CD4-positive, alpha-beta T cell treated with Interferon alpha-2 for 1 hour (primary cell): ENCODE measurements around the gene KRTAP9-8.
"Not testable (repeated sequence)": the region's sequence is repeated elsewhere in the genome, so short reads cannot be mapped to it uniquely, and the experiment has no call there.

Experiments
- DNase-seq, 2 donors: peaks; one replicate each; pipeline ENCODE4 v3.0.0-alpha.2; 2020 to 2022

The KRTAP9-8 gene

DNA sequence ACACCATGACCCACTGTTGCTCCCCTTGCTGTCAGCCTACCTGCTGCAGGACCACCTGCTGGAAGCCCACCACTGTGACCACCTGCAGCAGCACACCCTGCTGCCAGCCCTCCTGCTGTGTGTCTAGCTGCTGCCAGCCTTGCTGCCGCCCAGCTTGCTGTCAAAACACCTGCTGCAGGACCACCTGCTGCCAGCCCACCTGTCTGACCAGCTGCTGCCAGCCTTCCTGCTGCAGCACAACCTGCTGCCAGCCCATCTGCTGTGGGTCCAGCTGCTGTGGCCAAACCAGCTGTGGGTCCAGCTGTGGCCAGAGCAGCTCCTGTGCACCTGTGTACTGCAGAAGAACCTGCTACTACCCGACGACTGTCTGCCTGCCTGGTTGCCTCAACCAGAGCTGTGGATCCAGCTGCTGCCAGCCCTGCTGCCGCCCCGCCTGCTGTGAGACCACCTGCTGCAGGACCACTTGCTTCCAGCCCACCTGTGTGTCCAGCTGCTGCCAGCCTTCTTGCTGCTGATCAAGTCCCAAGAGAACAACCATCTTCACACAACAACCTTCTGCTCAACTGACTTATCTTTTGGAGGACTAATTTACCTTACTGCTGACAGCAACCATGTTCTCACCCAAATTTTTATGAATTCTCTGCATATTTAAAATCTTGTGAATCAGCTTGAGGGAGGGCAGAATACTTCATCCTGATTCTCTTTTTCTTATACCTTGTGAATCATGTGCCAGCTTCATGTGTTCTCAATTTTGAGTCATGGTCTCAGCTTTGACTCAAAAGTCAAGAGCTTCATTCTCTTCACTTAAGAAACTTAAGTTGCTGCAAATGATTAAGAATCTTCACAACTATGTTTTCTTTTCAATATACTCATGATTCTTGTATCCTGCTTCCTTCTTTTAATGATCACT is 17.8 kb downstream of the KRTAP9-8 start, which contains the start of gene KRTAP9-9:
KRTAP9-9 (plus strand) TSS at position 4 of the 910 bp plus-strand sequence.
- DNase-seq, result not testable (repeated sequence)

DNA sequence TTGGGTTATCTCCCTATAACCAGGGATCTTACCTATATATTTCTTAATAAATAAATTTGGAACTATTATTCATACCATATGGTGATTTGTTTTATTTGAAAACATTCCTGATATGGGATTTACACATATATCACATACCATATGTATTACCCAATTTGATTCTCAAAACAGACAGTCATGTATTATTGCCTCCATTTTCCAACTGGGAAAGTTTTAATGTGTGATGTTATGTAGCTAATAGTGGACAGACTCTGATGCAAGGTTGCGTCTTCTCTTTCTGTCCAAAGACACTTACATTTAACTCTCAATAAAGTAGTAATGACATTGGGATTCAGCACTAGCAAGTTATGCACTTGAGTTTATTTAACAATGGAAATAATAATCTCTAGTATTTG is 18.5 kb downstream of the KRTAP9-8 start:
- DNase-seq, result no peak

DNA sequence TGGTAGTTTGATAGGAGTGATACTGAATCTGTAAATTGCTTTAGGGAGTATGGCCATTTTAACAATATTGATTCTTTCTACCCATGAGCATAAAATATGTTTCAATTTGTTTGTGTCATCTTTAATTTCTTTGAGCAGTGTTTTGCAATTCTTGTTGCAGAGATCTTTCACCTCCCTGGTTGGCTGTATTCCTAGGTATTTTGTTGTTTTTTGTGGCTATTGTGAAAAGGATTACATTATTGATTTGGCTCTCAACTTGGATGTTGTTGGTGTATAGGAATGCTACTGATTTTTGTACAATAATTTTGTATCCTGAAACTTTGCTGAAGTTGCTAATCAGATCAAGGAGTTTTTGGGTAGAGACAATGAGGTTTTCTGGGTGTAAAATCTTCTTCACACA is 20.6 kb downstream of the KRTAP9-8 start:
- DNase-seq, result no peak

DNA sequence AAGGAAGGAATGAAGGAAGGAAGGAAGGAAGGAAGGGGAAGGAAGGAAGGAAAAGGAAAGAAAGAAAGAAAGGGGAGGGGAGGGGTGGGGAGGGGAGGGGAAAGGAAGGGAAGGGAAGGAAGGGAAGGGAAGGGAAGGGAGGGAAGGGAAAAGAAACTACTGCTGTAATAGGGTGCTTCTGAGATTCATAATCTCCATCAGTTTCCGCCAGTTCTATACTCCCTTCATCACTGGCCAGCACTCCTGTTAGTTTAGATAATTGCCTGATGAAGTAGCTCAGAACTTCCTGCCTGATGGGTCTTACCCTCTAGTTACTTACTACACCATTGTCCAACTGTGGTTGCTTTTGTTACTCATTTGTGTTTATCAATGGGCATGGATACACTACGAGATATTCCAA is 25.4 kb downstream of the KRTAP9-8 start:
- DNase-seq, result no peak

DNA sequence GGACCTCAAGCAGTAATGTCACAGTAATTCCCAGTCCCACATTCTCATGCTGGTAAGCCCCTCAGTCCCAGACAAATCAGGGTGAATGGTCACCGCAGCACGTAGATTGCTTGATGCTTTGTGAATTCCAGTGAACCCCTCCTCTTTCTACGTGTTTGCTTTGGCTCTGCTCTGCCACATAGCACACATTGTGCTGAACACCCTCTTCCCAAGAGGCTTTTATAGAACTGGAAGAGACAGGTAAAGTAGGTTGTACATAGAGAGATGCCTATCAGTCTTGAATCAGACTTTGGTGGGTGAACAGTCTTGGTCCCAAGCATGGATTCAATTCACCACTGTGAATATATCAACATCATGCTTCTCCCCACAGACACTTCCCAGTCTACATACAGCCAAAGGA is 26.8 kb downstream of the KRTAP9-8 start:
- DNase-seq, result no peak

DNA sequence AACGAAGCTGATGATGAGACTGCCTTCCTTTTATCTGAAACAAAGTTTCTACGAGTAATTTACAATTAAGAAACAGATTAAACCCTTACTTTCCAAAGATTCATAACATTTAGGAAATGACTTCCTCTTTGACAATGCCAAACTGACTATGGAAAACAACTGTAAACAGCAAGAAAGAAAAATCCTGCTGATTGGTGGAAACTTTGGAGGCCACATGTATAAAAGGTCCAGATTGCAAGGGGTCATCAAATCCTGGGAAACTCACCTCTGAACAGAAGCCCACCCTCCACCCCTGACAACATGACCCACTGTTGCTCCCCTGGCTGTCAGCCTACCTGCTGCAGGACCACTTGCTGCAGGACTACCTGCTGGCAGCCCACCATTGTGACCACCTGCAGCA is 27.3 kb downstream of the KRTAP9-8 start, which contains the start of gene KRTAP9-6:
KRTAP9-6 (plus strand) TSS at position 301 of the 400 bp plus-strand sequence; CDS start at position 301, 0 bp downstream.
- no peak for DNase-seq

DNA sequence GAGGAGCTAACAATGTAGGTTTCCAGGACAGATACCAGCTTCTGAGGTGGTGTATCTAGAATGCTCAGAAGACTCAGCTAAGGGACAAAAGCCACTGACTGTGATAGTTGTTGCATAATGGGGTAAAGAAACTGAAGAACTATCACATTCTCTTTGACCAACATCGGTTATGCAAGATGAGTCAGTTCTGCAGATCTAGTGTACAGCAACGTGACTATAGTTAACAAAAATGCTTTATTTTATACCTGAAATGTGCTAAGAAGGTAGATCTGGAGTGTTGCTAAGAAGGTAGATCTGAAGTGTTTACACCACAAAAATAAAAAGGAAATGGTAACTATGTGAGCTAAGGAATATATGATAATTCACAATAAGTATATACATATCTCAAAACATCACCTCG is 29.9 kb downstream of the KRTAP9-8 start:
- DNase-seq, result no peak

DNA sequence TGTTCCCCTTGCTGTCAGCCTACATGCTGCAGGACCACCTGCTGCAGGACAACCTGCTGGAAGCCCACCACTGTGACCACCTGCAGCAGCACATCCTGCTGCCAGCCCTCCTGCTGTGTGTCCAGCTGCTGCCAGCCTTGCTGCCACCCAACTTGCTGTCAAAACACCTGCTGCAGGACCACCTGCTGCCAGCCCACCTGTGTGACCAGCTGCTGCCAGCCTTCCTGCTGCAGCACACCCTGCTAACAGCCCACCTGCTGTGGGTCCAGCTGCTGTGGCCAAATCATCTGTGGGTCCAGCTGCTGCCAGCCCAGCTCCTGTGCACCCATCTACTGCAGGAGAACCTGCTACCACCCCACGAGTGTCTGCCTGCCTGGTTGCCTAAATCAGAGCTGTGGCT is 33.5 kb downstream of the KRTAP9-8 start:
- DNase-seq, result not testable (repeated sequence)

DNA sequence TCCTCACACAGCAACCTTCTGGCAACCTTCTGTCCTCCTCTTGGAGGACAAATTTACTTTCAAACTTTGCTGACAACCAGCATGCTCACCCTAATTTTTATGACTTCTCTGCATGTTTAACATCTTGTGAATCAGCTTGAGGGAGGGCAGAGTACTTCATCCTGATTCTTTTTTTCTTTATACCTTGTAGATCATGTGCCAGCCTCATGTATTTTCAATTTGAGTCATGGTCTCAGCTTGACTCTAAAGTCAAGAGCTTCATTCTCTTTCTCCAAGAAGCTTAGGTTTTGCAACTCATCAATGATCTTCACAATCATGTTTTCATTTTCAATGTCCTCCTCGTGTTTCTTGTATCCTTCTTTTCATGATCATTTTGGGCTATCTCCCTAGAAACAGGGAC is 34.1 kb downstream of the KRTAP9-8 start:
- DNase-seq, result no peak

DNA sequence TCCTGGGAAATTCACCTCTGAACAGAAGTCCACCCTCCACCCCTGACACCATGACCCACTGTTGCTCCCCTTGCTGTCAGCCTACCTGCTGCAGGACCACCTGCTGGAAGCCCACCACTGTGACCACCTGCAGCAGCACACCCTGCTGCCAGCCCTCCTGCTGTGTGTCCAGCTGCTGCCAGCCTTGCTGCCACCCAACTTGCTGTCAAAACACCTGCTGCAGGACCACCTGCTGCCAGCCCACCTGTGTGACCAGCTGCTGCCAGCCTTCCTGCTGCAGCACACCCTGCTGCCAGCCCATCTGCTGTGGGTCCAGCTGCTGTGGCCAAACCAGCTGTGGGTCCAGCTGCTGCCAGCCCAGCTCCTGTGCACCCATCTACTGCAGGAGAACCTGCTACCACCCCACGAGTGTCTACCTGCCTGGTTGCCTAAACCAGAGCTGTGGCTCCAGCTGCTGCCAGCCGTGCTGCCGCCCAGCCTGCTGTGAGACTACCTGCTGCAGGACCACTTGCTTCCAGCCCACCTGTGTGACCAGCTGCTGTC is 37.9 kb downstream of the KRTAP9-8 start, which contains the start of gene KRTAP9-7:
KRTAP9-7 (plus strand) TSS at position 51 of the 543 bp plus-strand sequence; CDS start at position 51, 0 bp downstream.
- DNase-seq, result not testable (repeated sequence)

DNA sequence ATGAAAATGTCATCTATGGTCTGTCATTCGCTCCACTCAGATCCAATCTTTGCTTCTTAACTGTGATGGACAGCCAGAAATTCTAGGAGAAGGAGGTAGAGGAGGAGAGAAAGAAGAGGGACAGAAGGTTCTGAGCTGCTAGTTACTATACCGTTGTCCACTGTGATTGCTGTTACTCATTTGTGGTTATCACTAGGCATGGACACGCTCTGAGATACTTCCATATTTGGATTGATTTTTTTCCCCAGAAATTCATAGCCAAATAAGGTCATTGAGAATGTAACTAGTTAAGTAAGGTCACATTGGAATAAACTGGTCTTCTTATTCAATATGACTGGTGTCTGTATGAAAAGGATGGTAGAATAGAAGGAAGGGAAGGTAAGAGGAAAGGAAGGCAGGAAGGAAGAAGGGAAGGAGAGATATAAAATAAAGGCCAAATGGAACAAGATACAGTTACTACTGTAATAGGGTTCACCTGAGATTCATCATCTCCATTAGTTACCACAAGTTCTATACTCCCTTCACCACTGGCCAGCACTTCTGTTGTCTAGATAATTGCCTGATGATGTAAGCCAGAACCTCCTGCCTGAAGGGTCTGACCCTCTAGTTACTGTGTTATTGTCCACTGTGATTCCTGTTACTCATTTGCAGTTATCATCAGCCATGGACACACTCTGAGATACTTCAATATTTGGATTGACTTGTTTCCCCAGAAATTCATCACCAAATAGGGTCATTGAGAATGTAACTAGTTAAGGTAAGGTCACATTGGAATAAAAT is 40.6 kb downstream of the KRTAP9-8 start:
- DNase-seq, result no peak

DNA sequence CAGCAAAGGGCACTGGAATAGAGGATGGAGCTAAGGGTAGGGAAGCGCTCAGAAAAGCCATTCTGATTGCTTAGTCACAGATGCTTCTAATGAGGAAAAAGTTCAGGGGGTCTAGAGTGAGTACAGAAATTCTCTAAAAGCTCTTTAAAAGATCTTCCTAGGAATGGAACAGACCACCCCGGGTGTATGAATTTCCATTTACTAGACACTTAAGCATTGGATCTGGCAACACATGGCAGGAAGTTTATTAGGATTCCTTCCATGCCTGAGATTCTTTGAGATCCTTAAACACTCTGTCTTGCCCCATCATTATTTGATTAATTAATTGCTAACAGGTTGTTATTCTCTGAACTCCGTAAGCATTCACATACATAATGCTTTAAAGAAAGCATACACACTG is 46.2 kb downstream of the KRTAP9-8 start:
- no peak for DNase-seq

DNA sequence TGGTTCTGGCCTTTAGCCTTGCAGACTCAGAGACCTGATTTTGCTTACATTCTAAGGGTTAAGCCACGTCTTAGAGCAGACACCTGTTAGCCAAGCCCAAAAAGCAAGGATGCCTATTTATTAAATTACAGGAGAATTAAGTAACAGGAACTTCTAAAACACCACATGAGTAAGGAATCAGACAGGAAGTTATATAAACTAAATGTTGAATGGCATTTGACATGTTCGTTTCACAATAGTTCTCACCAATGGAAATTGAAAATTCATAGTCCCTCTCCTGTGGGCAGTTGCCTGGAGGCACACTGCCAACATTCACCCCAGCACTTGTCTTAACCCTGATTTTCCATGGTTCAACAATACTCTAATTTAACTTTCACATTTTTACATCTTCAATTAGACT is 46.7 kb downstream of the KRTAP9-8 start:
- DNase-seq, result no peak

DNA sequence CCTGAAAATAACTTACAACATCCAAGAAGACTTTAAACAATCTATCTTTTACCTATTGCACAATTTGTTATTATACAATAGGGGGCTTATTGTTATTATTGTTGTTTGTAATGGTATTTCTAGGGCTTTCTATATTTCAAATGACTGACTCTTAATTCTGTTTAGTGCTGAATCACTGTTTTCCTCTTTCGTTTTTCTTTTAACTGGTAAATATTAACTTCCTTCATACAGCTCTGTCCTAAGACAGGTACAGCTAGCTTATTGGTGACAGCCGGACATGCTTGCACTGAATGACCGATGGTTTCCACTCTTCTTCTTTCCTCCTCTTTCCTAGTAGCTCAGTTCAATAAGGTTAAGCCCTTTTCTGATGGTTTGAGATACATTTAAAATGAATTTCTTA is 49.3 kb downstream of the KRTAP9-8 start:
- DNase-seq, result no peak
